Keratinocyte (primary cell): ENCODE measurements around the gene MAPKAPK3. TPM values are rescaled to one million over a fixed set of nuclear protein-coding genes. Genes with fewer than 3 reads are reported as not detected.
A peak's percentile ranks its signal among the peaks of the same experiment; 100 is the strongest.

Experiments used
- DNase-seq: peaks from one replicate; pipeline ENCODE4 v3.0.0-alpha.2; 2011; ENCODE audit warnings: low read depth, missing footprints, low spot score
- FAIRE-seq: peaks from 2 replicates; lab custom pipeline; 2011; peaks lifted over from hg19 to GRCh38; lab: Jason Lieb, UNC
- H2AFZ ChIP-seq: 2 replicates; pipeline ENCODE4 v1.6.0; 2012; ENCODE audit warnings: low read length, control low read depth, inconsistent platforms; ENCODE audit not compliant: control insufficient read depth
- H3K27ac ChIP-seq: 2 replicates; pipeline ENCODE4 v1.5.1; 2011; ENCODE audit warnings: low read length; ENCODE audit not compliant: control insufficient read depth, insufficient read depth
- H3K27me3 ChIP-seq: 3 replicates; pipeline ENCODE4 v1.6.0; 2011; ENCODE audit warnings: low read length; ENCODE audit not compliant: control insufficient read depth, insufficient read depth; ENCODE audit errors: extremely low read depth
- H3K36me3 ChIP-seq, 2 experiments: 2 replicates in 1 of 2; 3 replicates in 1 of 2; pipeline ENCODE4 v1.5.1; 2011; ENCODE audit warnings: low read length in 2 of 2, mild to moderate bottlenecking in 1 of 2; ENCODE audit not compliant: control insufficient read depth in 2 of 2, insufficient read depth in 2 of 2; ENCODE audit errors: extremely low read depth in 1 of 2
- H3K4me1 ChIP-seq: 3 replicates; pipeline ENCODE4 v1.5.1; 2011; ENCODE audit warnings: low read length; ENCODE audit not compliant: control insufficient read depth, insufficient read depth; ENCODE audit errors: extremely low read depth
- H3K4me2 ChIP-seq: 3 replicates; pipeline ENCODE4 v1.6.0; 2011; ENCODE audit warnings: low read depth, low read length; ENCODE audit not compliant: control insufficient read depth, insufficient read depth; ENCODE audit errors: extremely low read depth
- H3K4me3 ChIP-seq, 3 experiments: fragments of 200-600 bp in 1 of 3; sonication (generic) in 1 of 3; 2 replicates in 2 of 3; 3 replicates in 1 of 3; pipeline ENCODE4 v1.5.1; 2011 to 2016; ENCODE audit warnings: low read length in 3 of 3, mild to moderate bottlenecking in 3 of 3, control low read depth in 2 of 3, inconsistent platforms in 1 of 3, low read depth in 1 of 3, mixed read lengths in 1 of 3, mixed run types in 1 of 3, moderate library complexity in 1 of 3; ENCODE audit not compliant: control insufficient read depth in 2 of 3, insufficient read depth in 2 of 3; ENCODE audit errors: extremely low read depth in 1 of 3
- H3K79me2 ChIP-seq: 2 replicates; pipeline ENCODE4 v1.6.0; 2012; ENCODE audit warnings: low read length; ENCODE audit not compliant: control insufficient read depth, insufficient read depth
- H3K9ac ChIP-seq: 3 replicates; pipeline ENCODE4 v1.6.0; 2011; ENCODE audit warnings: low read length; ENCODE audit not compliant: control insufficient read depth, insufficient read depth; ENCODE audit errors: extremely low read depth
- H3K9me1 ChIP-seq: 3 replicates; pipeline ENCODE4 v1.6.0; 2011; ENCODE audit warnings: low read length; ENCODE audit not compliant: control insufficient read depth, insufficient read depth; ENCODE audit errors: extremely low read depth
- H3K9me3 ChIP-seq: 2 replicates; pipeline ENCODE4 v1.5.1; 2012; ENCODE audit warnings: low read depth, low read length; ENCODE audit not compliant: control insufficient read depth
- H4K20me1 ChIP-seq: 3 replicates; pipeline ENCODE4 v1.6.0; 2011; ENCODE audit warnings: low read length; ENCODE audit not compliant: control insufficient read depth, insufficient read depth; ENCODE audit errors: extremely low read depth
- EZH2 ChIP-seq: IDR thresholded peaks from one replicate; pipeline ENCODE4 v1.6.1; 2012; ENCODE audit warnings: inconsistent platforms, mild to moderate bottlenecking, low read length, moderate library complexity
- dilution Hi-C: fragments of 300-500 bp; cut with MboI; formaldehyde crosslinking; loops from one replicate; pipeline ENCODE4 v1.7.0; 2020; ENCODE audit warnings: low sequenced_read_pairs; ENCODE audit not compliant: extremely low pct_ligation_motif_present
- polyA plus RNA-seq, 5 experiments: library from polyadenylated mRNA; depleted of rRNA in 3 of 5; stranded (reverse) in 3 of 5; stranded (forward) in 1 of 5; unstranded in 1 of 5; fragments of >200 nt; gene quantifications; 1 replicate in 1 of 5; 2 replicates in 3 of 5; 3 replicates in 1 of 5; pipeline versions ENCODE4 v1.2.1 to v1.2.3, GENCODE V29; 2011 to 2012; ENCODE audit warnings: missing spikeins in 2 of 5, low read depth in 1 of 5, low replicate concordance in 1 of 5
- TF ChIP-seq, protein P1 (sequence below), 3 experiments: IDR thresholded peaks in 1 of 3; conservative IDR thresholded peaks in 1 of 3; optimal IDR thresholded peaks in 1 of 3; 2 replicates in 2 of 3; 3 replicates in 1 of 3; pipeline versions ENCODE3 to v1.5.1; 2011; ENCODE audit warnings: low read length in 3 of 3, mild to moderate bottlenecking in 3 of 3, moderate library complexity in 2 of 3, control low read depth in 1 of 3, inconsistent platforms in 1 of 3; ENCODE audit not compliant: insufficient read depth in 2 of 3; ENCODE audit errors: extremely low read depth in 1 of 3

The MAPKAPK3 gene
- polyA plus RNA-seq, 1 donor (not counting 4 experiments of a cell fraction or from before 2014, with no cell fraction given), result 134 TPM

DNA sequence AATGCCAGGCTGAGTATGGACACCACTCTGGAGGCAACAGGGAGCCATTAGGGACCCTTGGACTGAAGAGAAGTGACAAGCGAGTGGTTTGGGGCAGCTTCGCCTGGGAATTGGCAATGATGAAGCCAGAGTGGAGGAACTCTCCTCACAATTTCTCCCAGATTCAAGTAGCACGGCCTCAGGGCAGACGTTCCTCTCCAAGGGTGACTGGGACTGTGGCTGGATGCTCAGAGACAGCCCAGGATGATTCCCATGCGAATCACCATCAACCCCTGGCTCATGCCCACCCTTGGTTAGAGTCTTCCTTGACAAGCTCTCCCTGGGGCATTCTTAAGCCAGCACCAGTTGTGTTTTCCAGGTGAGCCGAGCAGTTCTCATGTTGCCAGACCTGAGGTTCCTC lies 41.5 kb downstream of the MAPKAPK3 start:
- Histone ChIP-seq H3K4me3 (no peak overlapping the region), H3K4me2 (peak overlapping the region; percentile 4), H3K79me2 (no peaks in the 10 kb centered on the region), H3K9ac (no peak overlapping the region), H3K27me3 (no peaks in the 10 kb centered on the region), H3K27ac (no peak overlapping the region), H2AFZ (no peak overlapping the region), H3K4me1 (peaks cover 21% of the 10 kb centered on the region), H4K20me1 (no peaks in the 10 kb centered on the region), H3K36me3 (no peaks in the 10 kb centered on the region), H3K9me1 (no peaks in the 10 kb centered on the region), H3K9me3 (no peaks in the 10 kb centered on the region)
- dilution Hi-C loops, result no loop called here
- FAIRE-seq (peak; percentile 78), DNase-seq (no peak)
- TF ChIP-seq, protein P1, sequence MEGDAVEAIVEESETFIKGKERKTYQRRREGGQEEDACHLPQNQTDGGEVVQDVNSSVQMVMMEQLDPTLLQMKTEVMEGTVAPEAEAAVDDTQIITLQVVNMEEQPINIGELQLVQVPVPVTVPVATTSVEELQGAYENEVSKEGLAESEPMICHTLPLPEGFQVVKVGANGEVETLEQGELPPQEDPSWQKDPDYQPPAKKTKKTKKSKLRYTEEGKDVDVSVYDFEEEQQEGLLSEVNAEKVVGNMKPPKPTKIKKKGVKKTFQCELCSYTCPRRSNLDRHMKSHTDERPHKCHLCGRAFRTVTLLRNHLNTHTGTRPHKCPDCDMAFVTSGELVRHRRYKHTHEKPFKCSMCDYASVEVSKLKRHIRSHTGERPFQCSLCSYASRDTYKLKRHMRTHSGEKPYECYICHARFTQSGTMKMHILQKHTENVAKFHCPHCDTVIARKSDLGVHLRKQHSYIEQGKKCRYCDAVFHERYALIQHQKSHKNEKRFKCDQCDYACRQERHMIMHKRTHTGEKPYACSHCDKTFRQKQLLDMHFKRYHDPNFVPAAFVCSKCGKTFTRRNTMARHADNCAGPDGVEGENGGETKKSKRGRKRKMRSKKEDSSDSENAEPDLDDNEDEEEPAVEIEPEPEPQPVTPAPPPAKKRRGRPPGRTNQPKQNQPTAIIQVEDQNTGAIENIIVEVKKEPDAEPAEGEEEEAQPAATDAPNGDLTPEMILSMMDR (optimal IDR thresholded peaks at IDR 0.05 in 1 of 3, IDR thresholded peaks at IDR 0.05 in 1 of 3, conservative IDR thresholded peaks at IDR 0.05 in 1 of 3; ENCODE audit: extremely low read depth in 1 of 3, insufficient read depth in 2 of 3, low read length in 3 of 3), result no peak
- no peak for TF ChIP-seq EZH2

DNA sequence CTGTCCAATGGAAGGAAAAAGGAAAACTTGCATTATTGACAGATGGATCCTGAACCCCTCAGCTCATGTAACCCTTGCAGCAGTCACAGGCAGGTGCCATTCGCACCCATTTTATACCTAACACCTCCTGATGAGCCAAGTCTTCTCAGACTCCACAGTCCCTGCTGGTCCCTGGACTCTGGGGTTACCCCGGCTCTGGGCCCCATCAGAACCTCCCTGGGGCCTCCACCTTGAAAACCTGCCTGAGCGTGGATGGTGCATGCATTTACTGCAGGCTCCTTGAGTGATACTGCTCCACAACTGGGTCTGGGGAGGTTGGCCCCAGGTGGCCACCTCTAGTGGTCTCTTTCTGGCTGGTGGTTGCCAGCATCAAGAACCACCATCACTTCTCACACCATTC lies 41.9 kb downstream of the MAPKAPK3 start:
- Histone ChIP-seq H3K36me3 (no peaks in the 10 kb centered on the region), H3K27ac (no peak overlapping the region), H3K79me2 (no peaks in the 10 kb centered on the region), H3K4me2 (peak overlapping the region; percentile 4), H2AFZ (no peak overlapping the region), H3K4me3 (no peak overlapping the region), H3K27me3 (no peaks in the 10 kb centered on the region), H3K9me3 (no peaks in the 10 kb centered on the region), H3K9ac (no peak overlapping the region), H3K4me1 (peaks cover 21% of the 10 kb centered on the region), H4K20me1 (no peaks in the 10 kb centered on the region), H3K9me1 (no peaks in the 10 kb centered on the region)
- DNase-seq (no peak), FAIRE-seq (no peak)
- dilution Hi-C loops, result no loop called here
- TF ChIP-seq EZH2, result no peak
- TF ChIP-seq, protein P1 (optimal IDR thresholded peaks at IDR 0.05 in 1 of 3, IDR thresholded peaks at IDR 0.05 in 1 of 3, conservative IDR thresholded peaks at IDR 0.05 in 1 of 3; ENCODE audit: extremely low read depth in 1 of 3, insufficient read depth in 2 of 3, low read length in 3 of 3), result no peak
